ENCODE measurements around the gene MED16.

DNA sequence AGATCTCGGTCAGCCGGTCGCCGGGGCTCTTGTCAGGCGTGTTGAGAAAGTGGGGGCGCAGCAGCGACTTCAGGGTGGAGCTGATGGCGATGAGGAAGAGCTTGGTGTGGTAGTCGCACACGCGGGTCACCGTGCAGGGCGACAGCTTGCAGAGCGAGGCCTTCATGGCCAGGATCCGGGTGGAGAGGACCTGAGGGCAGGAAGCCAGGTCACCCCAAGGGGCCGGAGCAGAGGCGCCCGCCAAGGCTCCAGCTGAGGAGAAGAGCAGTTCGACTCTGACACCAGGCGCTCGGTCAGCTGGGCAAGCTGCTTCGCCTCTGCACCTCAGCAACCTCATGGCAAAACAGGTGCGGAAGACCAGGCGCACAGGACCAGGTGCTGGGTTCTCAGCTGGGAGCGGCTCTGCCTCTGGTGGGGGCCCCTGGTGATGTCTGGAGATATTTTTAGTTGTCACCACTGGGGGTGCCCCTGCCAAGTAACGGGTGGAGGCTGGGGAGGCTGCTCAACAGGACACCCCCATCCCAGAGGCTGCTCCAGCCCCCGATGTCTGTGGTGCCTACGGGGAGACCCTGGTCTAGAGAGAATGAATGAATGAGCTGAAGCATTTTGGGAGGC lies 17.6 kb downstream of the MED16 start:
- TF ChIP-seq, protein P1, sequence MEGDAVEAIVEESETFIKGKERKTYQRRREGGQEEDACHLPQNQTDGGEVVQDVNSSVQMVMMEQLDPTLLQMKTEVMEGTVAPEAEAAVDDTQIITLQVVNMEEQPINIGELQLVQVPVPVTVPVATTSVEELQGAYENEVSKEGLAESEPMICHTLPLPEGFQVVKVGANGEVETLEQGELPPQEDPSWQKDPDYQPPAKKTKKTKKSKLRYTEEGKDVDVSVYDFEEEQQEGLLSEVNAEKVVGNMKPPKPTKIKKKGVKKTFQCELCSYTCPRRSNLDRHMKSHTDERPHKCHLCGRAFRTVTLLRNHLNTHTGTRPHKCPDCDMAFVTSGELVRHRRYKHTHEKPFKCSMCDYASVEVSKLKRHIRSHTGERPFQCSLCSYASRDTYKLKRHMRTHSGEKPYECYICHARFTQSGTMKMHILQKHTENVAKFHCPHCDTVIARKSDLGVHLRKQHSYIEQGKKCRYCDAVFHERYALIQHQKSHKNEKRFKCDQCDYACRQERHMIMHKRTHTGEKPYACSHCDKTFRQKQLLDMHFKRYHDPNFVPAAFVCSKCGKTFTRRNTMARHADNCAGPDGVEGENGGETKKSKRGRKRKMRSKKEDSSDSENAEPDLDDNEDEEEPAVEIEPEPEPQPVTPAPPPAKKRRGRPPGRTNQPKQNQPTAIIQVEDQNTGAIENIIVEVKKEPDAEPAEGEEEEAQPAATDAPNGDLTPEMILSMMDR (IDR thresholded peaks at IDR 0.05): no peak
- no peak for TF ChIP-seq POLR2A (IDR thresholded peaks at IDR 0.05)

Data from right lobe of liver (tissue), 4 donors.